Caco-2 (cell line): ENCODE data around the gene SGPP1. TPM values are rescaled to one million over a fixed set of nuclear protein-coding genes. Genes with fewer than 3 reads are reported as not detected.
"Not testable (repeated sequence)": the region's sequence is repeated elsewhere in the genome, so short reads cannot be mapped to it uniquely, and the experiment has no call there.

Experiments
- BruUV-seq: library from RNA; stranded (reverse); fragments of 400-500 nt; replicated peaks from 2 replicates; lab custom pipeline; 2021; lab: Mats Ljungman, UMichigan
- CTCF ChIA-PET: fragments of 300-600 bp; sonication (Branson Sonifier 250); formaldehyde crosslinking; loops from one replicate; lab custom pipeline; 2022; ENCODE audit warnings: antibody characterized with exemption; lab: Charles Lee
- POLR2A ChIA-PET: fragments of 300-600 bp; sonication (Branson Sonifier 250); formaldehyde crosslinking; loops from one replicate; lab custom pipeline; 2022; ENCODE audit warnings: antibody characterized with exemption; lab: Charles Lee
- DNase-seq, 2 experiments: peaks; one replicate each; pipeline versions ENCODE4 v3.0.0 to v3.0.0-alpha.2; 2020 to 2022
- H3K27me3 ChIP-seq: replicated peaks from 2 replicates; pipeline ENCODE4 v1.6.0; 2011; ENCODE audit warnings: low read length; ENCODE audit not compliant: control insufficient read depth, insufficient read depth
- H3K36me3 ChIP-seq: 2 replicates; pipeline ENCODE4 v1.5.1; 2011; ENCODE audit warnings: low read length; ENCODE audit not compliant: control insufficient read depth, insufficient read depth
- H3K4me1 ChIP-seq: fragments of 250-450 bp; sonication (Bioruptor Pico); 2 replicates; pipeline ENCODE4 v1.5.1; 2020; ENCODE audit warnings: mild to moderate bottlenecking
- H3K4me3 ChIP-seq: 2 replicates; pipeline ENCODE4 v1.5.1; 2011; ENCODE audit warnings: low read depth, mild to moderate bottlenecking, control low read depth, low read length
- H3K9me3 ChIP-seq: fragments of 250-450 bp; sonication (Bioruptor Pico); 2 replicates; pipeline ENCODE4 v1.5.1; 2020; ENCODE audit warnings: mild to moderate bottlenecking, moderate library complexity
- H3K27ac Mint-ChIP-seq: one replicate; pipeline ENCODE4 v1.8.0; 2022; ENCODE audit warnings: mixed read lengths; ENCODE audit not compliant: unreplicated experiment
- H3K27me3 Mint-ChIP-seq: one replicate; pipeline ENCODE4 v1.8.0; 2022; ENCODE audit warnings: mixed read lengths; ENCODE audit not compliant: insufficient read depth, unreplicated experiment
- H3K36me3 Mint-ChIP-seq: one replicate; pipeline ENCODE4 v1.8.0; 2022; ENCODE audit warnings: mild to moderate bottlenecking, mixed read lengths; ENCODE audit not compliant: insufficient read depth, unreplicated experiment
- H3K4me1 Mint-ChIP-seq: one replicate; pipeline ENCODE4 v1.8.0; 2022; ENCODE audit warnings: low read depth, mixed read lengths; ENCODE audit not compliant: unreplicated experiment
- H3K4me3 Mint-ChIP-seq: one replicate; pipeline ENCODE4 v1.8.0; 2022; ENCODE audit warnings: mild to moderate bottlenecking, moderate library complexity, mixed read lengths; ENCODE audit not compliant: unreplicated experiment
- H3K9me3 Mint-ChIP-seq: one replicate; pipeline ENCODE4 v1.8.0; 2022; ENCODE audit warnings: mixed read lengths; ENCODE audit not compliant: unreplicated experiment
- intact Hi-C: fragments of 100-400 bp; cut with micrococcal nuclease; formaldehyde crosslinking; loops from one replicate; pipeline ENCODE4 v1.10.0; 2022; ENCODE audit not compliant: unreplicated experiment
- total RNA-seq: library from RNA; stranded (reverse); gene quantifications from 2 replicates; pipeline ENCODE4 v1.2.3, GENCODE V29; 2022
- TF ChIP-seq, protein P1 (sequence below), 2 experiments: fragments of 200-600 bp in 1 of 2; IDR thresholded peaks; 1 replicate in 1 of 2; 2 replicates in 1 of 2; pipeline versions ENCODE4 v1.5.1 to v1.8.0; 2011 to 2022; ENCODE audit warnings: antibody characterized with exemption in 1 of 2, control low read depth in 1 of 2, inconsistent platforms in 1 of 2, low read depth in 1 of 2, low read length in 1 of 2, mild to moderate bottlenecking in 1 of 2, moderate library complexity in 1 of 2; ENCODE audit not compliant: insufficient read depth in 1 of 2, severe bottlenecking in 1 of 2, unreplicated experiment in 1 of 2

Gene SGPP1
- total RNA-seq, 1 experiment from 2014 or later, result 16.9 TPM

DNA sequence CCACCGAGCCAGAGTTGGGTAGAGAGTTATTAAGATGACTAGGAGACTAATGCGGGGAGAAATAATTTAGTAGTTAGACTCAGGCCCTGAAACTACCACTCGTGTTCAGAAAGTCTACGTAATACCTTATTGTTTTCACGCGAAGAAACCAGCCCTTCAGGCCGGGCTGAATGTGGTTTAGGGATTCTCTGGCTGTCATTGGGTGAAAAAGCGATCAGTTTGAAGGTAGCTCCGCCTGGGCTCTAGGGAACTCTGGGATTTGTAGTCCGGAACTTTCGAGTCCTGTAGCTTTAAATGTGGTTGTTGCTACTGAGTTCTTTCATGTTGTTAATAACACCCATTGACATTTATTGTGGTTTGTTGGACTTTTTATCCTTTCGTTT, 85.6 kb downstream of the SGPP1 start:
- Mint-ChIP-seq H3K4me1 (no peaks in the 10 kb centered on the region), H3K9me3 (peaks cover under 1% of the 10 kb centered on the region), H3K36me3 (peaks cover 29% of the 10 kb centered on the region), H3K27ac (peak overlapping the region; percentile 96), H3K4me3 (peak overlapping the region; percentile 88), H3K27me3 (no peaks in the 10 kb centered on the region)
- CTCF ChIA-PET, result interaction anchor here (0.9 to 2.5 kb wide), 8 partner anchors 9 to 270 kb away, joined by 3 to 11 read pairs (median 4); partner anchors contain the start of gene PPP2R5E
- Histone ChIP-seq H3K36me3 (no peaks in the 10 kb centered on the region), H3K4me3 (peak overlapping the region; percentile 67), H3K9me3 (no peaks in the 10 kb centered on the region), H3K27me3 (no peaks in the 10 kb centered on the region), H3K4me1 (no peaks in the 10 kb centered on the region; the same call in 1 of the 2 replicates)
- POLR2A ChIA-PET, result interaction anchor here (0.6 to 1.8 kb wide), 10 partner anchors 12 to 1880 kb away, joined by 3 to 20 read pairs (median 7); partner anchors contain the start of genes PPP2R5E, SNAPC1 and ZBTB1
- BruUV-seq, result TSS peak; percentile 72
- intact Hi-C loops, result loop anchor here (1.0 to 5.0 kb wide), 2 partner anchors 99 to 115 kb away; partner anchors contain the start of gene PPP2R5E
- DNase-seq, result peak; percentile 86 to 89
- TF ChIP-seq, protein P1, sequence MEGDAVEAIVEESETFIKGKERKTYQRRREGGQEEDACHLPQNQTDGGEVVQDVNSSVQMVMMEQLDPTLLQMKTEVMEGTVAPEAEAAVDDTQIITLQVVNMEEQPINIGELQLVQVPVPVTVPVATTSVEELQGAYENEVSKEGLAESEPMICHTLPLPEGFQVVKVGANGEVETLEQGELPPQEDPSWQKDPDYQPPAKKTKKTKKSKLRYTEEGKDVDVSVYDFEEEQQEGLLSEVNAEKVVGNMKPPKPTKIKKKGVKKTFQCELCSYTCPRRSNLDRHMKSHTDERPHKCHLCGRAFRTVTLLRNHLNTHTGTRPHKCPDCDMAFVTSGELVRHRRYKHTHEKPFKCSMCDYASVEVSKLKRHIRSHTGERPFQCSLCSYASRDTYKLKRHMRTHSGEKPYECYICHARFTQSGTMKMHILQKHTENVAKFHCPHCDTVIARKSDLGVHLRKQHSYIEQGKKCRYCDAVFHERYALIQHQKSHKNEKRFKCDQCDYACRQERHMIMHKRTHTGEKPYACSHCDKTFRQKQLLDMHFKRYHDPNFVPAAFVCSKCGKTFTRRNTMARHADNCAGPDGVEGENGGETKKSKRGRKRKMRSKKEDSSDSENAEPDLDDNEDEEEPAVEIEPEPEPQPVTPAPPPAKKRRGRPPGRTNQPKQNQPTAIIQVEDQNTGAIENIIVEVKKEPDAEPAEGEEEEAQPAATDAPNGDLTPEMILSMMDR (IDR thresholded peaks at IDR 0.05; ENCODE audit: insufficient read depth in 1 of 2, low read depth in 1 of 2, low read length in 1 of 2, severe bottlenecking in 1 of 2, unreplicated experiment in 1 of 2), result no peak

DNA sequence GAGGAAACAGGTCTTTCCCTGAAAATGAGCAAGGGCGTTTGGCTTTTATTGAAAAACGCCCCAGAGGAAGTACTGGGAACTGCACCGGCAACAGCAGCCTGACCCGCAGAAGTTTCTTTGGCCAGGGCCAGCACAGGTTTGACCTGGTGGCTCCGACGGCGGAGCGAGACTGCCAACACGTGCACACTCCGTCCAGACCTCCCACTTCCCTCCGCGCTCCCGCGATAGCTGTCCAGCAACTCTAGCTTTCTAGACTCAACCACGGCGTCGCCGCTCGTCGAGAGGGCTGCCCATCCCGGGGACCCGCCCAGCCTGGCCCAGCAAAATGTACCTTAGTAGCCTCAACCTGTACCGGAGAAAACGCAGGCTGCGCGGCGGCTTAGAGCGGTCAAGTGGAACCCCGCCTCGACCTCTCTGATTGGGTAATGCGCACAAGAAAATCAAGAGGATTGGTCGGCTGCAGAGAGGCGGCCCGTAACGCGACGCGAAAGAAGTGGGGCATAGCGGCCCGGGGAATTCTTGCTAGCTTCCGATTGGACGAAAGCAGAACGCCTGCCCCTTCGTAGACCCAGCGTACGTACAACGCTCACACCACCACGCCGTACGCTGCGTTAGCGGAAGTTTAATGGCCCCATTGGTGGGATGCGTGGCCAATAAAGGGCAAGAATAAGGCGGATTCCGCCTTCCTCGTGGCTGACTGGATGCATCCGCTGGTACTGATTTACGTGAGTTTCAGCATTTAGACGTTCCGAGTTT, 86.2 kb downstream of the SGPP1 start, which contains the start of gene WDR89:
TSS of gene WDR89 (minus strand) at position 399 of the 756 bp plus-strand sequence. CDS start 41,929 bp downstream, outside the sequence.
- CTCF ChIA-PET, result interaction anchor here (0.6 to 2.5 kb wide), 10 partner anchors 8 to 1065 kb away, joined by 3 to 11 read pairs (median 4); partner anchors contain the start of gene PPP2R5E
- peak within 1 kb of the TSS; percentile 88 for H3K4me3 Mint-ChIP-seq
- DNase-seq, result peak; percentile 97 to 99
- peaks cover 6% of the 10 kb centered on the region for H3K9me3 Mint-ChIP-seq
- H3K36me3 ChIP-seq, result no peaks in the 10 kb centered on the region
- H3K4me1 Mint-ChIP-seq, result no peaks in the 10 kb centered on the region
- intact Hi-C loops, result loop anchor here (1.0 to 5.0 kb wide), 4 partner anchors 85 to 129 kb away; partner anchors contain the start of gene PPP2R5E
- H3K27ac Mint-ChIP-seq, result peak within 1 kb of the TSS; percentile 96
- H3K27me3 Mint-ChIP-seq, result no peaks in the 10 kb centered on the region
- H3K9me3 ChIP-seq, result no peaks in the 10 kb centered on the region
- H3K4me3 ChIP-seq, result peak within 1 kb of the TSS; percentile 67
- no peaks in the 10 kb centered on the region for H3K27me3 ChIP-seq
- no peaks in the 10 kb centered on the region for H3K4me1 ChIP-seq
- BruUV-seq, result no TSS peak
- TF ChIP-seq, protein P1 (IDR thresholded peaks at IDR 0.05; ENCODE audit: insufficient read depth in 1 of 2, low read depth in 1 of 2, low read length in 1 of 2, severe bottlenecking in 1 of 2, unreplicated experiment in 1 of 2), result peak; percentile 77 to 85
- peaks cover 35% of the 10 kb centered on the region for H3K36me3 Mint-ChIP-seq
- POLR2A ChIA-PET, result interaction anchor here (0.6 to 1.8 kb wide), 12 partner anchors 13 to 1880 kb away, joined by 3 to 20 read pairs (median 6); partner anchors contain the start of genes PPP2R5E, SNAPC1 and ZBTB1

DNA sequence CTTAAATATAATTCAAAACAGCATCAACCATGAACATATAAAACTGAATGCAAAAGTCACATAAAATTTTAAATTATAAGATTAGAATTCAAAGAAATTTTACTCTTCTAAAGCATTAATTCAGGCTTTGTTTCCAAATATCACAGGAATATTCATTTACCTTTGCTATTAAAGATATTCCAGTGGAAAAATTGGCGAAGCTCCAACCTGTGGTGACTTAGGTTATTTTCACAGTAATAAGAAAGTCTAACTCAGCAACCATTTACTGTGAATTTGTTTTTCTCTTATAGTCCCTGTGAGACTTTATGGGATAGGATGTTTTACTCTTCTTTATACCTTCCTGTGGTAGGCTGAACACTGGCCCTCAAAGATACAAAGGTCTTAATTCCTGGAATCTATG, 89.4 kb downstream of the SGPP1 start:
- H3K27ac Mint-ChIP-seq, result no peak overlapping the region
- H3K36me3 Mint-ChIP-seq, result peaks cover 43% of the 10 kb centered on the region
- POLR2A ChIA-PET, result interaction anchor here (0.7 kb wide), 1 partner anchor 119 kb away, joined by 5 read pairs; no protein-coding TSS in a partner anchor
- BruUV-seq, result no TSS peak
- TF ChIP-seq, protein P1 (IDR thresholded peaks at IDR 0.05; ENCODE audit: insufficient read depth in 1 of 2, low read depth in 1 of 2, low read length in 1 of 2, severe bottlenecking in 1 of 2, unreplicated experiment in 1 of 2), result no peak
- H3K27me3 Mint-ChIP-seq, result no peaks in the 10 kb centered on the region
- H3K4me1 ChIP-seq, result no peaks in the 10 kb centered on the region
- CTCF ChIA-PET, result no interaction called here
- H3K36me3 ChIP-seq, result no peaks in the 10 kb centered on the region
- no peak for DNase-seq
- intact Hi-C loops, result no loop called here
- no peak overlapping the region for H3K4me3 ChIP-seq
- no peaks in the 10 kb centered on the region for H3K27me3 ChIP-seq
- no peak overlapping the region for H3K4me3 Mint-ChIP-seq
- H3K9me3 ChIP-seq, result peaks cover 7% of the 10 kb centered on the region; the same call in 1 of the 2 replicates
- no peaks in the 10 kb centered on the region for H3K4me1 Mint-ChIP-seq
- peaks cover 9% of the 10 kb centered on the region for H3K9me3 Mint-ChIP-seq

DNA sequence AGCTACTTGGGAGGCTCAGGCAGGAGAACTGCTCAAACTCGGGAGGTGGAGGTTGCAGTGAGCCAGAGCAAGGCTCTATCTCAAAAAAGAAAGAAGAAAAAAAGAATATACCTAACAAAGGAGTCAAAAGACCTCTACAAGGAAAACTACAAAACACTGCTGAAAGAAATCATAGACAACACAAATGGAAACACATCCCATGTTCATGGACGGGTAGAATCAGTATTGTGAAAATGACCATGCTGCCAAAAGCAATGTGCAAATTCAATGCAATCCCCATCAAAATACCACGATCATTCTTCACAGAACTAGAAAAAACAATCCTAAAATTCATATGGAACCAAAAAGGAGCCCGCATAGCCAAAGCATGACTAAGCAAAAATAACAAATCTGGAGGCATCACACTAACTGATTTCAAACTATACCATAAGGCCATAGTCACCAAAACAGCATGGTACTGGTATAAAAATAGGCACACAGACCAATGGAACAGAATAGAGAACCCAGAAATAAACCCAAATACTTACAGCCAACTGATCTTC, 91.7 kb downstream of the SGPP1 start:
- POLR2A ChIA-PET, H3K27me3 Mint-ChIP-seq, intact Hi-C loops, H3K9me3 ChIP-seq, H3K27me3 ChIP-seq, H3K4me1 ChIP-seq, CTCF ChIA-PET, H3K9me3 Mint-ChIP-seq, H3K27ac Mint-ChIP-seq, DNase-seq, H3K36me3 ChIP-seq, H3K4me1 Mint-ChIP-seq, H3K4me3 Mint-ChIP-seq, H3K4me3 ChIP-seq, BruUV-seq: not testable (repeated sequence)
- peaks cover 31% of the 10 kb centered on the region for H3K36me3 Mint-ChIP-seq
